Endometrium (tissue), 2 donors: Measurements from ENCODE around the gene CCDC149.

Experiments
- FAIRE-seq: peaks from 2 replicates; lab custom pipeline; 2012; peaks lifted over from hg19 to GRCh38; lab: Jason Lieb, UNC
- donor health status: control.
- donor health status: control.

CCDC149 gene

GRCh38 chr4:24777536-24778463 lies 135.0 kb downstream of the CCDC149 start:
- no peak for FAIRE-seq

DNA sequence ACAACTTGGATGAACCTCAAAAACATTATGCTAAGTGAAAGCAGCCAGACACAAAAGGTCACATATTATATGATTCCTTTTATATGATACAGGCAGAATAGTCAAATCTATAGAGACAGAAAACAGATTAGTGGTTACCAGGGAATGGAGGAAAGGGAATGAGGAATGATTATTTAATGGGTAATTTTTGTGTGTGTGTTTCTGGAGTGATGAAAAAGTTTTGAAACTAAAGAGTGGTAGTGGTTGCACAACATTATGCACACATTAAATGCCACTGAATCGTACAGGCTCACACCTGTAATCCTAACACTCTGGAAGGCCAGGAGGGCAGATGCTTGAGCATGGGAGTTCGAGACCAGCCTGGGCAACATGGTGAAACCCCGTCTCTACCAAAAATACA lies 137.1 kb downstream of the CCDC149 start:
- no peak for FAIRE-seq

DNA sequence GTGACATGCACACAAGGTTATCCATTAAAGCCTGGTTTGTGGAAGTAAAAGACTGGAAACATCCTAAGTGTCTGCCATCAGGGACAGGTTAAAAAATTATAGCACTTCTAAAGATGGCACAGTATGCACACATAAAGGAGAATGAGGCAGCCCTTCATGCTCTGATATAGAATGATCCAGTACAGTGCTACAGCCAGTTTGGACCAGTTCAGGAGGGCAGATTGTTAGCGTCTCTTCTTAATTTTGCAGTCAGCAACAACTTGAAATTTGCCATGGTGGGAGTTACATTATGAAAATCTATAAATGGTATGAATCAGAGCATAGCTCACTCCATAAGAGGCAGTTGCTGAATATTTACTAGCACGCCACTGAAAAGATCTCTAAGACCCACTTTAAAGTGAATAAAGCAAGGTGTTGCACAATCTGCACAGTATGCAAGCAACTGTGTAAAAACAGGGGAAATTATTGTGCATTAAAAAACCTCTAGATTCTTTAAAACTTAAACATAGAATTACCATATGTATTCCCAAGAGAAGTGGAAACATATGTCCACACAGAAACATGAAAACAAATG lies 137.7 kb downstream of the CCDC149 start:
- FAIRE-seq = no peak

- FAIRE-seq = no peak
These were observed 138.4 kb downstream of the CCDC149 start for GRCh38 chr4:24774452-24774851.

GRCh38 chr4:24772952-24773351 lies 139.9 kb downstream of the CCDC149 start:
- no peak for FAIRE-seq

DNA sequence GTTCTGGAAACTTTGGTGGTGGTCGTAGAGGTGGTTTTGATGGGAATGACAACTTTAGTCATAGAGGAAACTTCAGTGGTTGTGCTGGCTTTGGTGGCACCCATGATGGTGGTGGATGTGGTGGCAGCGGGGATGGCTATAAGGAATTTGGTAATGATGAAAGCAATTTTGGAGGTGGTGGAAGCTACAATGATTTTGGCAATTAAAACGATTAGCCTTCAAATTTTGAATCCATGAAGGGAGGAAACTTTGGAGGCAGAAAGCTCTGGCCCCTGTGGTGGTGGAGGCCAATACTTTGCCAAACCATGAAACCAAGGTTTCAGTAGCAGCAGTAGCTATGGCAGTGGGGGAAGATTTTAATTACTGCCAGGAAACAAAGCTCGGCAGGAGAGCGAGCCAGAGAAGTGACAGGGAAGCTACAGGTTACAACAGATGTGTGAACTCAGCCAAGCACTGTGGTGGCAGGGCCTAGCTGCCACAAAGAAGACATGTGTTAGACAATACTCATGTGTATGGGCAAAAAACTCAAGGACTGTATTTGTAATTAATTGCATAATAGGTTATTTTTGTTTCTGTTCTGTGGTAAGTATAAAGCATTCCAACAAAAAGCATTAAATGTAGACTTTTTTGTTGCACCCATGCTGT lies 140.7 kb downstream of the CCDC149 start:
- no peak for FAIRE-seq

DNA sequence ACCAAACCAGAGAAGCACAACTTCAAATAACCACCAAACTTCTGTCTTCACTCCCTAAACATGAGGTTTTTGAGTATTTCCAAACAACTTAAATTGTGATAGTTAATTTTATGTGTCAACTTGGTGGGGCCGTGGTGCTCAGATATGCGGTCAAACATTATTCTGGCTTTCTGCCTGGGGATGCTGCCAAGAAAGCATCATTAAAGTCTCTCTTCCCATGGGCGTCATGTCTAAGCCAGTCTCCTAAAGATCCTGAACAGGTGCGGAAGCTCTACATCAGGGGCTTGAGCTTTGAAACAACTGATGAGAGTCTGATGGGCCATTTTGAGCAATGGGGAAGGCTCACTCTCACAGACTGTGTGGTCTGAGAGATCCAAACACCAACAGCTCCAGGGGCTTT lies 141.6 kb downstream of the CCDC149 start:
- FAIRE-seq = no peak

- FAIRE-seq = no peak
These were observed 142.2 kb downstream of the CCDC149 start for GRCh38 chr4:24770667-24771066.

GRCh38 chr4:24770032-24770584 lies 142.7 kb downstream of the CCDC149 start:
- FAIRE-seq = no peak

GRCh38 chr4:24769571-24769970 lies 143.3 kb downstream of the CCDC149 start:
- FAIRE-seq = no peak

DNA sequence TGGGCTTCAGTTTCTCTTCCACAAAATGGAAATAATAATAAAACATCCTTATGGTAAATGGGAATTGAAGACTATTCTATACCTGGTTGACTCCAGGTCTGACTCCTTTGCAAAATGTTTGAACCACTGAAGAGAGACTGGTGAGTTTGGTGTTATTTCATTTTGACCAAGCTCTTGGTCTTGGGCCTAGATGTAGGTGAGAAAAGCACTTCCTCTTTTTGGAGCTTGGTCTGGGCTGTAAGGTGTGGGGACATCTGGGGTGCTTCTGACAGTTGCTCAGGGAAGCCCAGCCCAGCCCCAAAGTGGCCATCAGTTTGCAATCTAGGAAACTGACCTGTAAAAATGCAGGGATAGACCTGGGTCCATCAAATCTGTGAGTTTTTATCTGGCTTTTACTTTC lies 144.2 kb downstream of the CCDC149 start:
- no peak for FAIRE-seq

DNA sequence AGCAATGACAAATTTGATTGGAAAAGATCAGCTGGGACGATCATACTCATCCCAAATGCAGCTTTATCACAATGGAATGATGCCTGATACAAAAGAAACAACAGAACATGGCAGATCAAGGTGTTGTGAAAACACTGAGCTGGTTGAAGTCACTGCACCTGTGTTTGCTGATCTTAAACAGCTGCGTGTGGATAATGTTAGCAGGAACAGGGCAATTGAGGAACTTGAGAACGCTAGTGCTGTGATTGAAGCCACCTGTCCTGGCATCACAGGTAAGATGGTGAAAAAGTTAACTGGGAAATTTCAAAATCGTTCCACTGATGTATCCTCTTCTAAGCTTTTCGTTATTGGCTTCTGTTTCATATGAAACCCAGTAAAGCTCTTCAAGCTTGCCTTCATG lies 144.8 kb downstream of the CCDC149 start:
- FAIRE-seq = no peak

DNA sequence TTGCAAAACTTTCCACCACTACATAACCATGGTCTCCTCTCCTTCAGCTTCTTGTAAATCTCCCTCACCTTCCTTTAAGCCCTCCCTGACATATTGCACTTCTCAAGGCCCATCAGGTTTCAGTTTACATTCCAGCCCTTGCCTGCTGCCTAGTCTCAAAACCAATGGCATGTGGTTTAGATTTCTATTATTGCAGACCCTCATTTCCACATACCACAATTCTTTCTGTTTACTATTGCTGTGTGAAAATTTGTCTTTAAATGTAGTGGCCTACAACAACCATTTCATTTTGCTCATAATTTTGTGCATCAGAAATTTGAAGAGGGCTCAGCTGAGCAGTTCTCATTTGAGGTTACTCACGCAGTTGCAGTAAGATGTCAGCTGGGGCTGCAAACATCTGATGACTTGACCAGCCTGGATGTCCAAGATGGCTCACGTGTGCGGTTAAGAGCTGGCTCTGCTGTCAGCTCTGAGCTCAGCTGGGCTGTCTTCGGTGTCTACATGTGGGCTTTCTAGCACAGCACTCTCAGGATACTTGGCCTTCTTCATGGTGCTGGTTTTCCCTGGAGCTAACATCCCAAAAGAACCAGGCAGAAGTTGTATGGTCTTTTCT lies 147.4 kb downstream of the CCDC149 start:
- FAIRE-seq = no peak

DNA sequence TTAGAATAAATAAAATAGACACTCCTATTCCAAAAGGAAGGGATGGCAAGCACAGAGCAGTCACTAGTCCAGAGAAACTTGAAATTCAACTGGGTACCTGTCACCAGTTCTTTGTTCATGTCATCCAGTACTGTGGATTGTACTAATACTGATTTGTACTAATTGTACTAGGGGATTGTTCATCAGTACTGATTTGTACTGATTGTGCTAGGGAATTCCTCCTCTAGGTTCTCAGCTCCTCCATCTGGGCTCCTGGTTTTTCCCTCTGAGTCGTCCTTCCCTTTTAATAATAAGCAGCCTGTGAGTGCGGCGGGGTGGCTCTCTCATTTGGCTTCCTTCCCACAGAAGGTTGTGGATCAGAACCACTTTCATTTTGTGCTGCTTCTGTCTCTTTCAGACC lies 148.5 kb downstream of the CCDC149 start:
- FAIRE-seq = no peak

DNA sequence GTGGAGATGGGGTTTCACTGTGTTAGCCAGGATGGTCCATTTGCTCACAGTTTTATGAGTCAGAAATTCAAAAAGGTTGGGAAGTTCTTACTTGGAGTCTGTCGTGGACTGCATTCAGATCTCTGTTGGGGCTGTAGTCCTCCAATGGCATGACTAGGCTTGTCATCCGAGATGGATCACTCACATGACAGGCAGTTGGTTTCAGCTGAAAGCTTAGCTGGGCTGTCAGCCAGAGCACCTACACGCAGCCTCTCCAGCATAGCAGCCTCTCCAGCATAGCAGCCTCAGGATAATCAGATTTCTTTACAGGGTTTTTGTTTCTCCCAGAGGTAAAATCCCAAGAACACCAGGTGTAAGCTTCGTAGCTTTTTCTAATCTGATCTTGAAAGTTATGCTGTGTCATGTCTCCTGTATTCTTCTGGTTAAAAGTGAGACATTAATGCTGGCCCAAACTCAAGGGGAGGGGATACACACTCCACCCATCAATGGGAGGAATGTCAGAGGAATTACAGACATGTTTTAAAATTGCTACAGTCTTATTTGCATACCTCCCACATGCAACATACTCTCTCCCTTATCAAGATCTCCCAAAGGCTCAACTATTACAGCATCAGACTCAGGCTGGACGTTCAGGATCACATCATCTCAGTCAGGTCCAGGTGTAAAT lies 149.1 kb downstream of the CCDC149 start:
- no peak for FAIRE-seq
